Measurements from ENCODE around the gene E2F4. TPM values are rescaled to one million over a fixed set of nuclear protein-coding genes. Genes with fewer than 3 reads are reported as not detected.
A peak's percentile ranks its signal among the peaks of the same experiment; 100 is the strongest.

E2F4 gene
- total and polyA plus RNA-seq, 3 experiments from 2014 or later: 86.0 to 139 (median 137) TPM

GRCh38 chr16:67235816-67236562 lies 44.0 kb downstream of the E2F4 start:
- H3K27me3 Mint-ChIP-seq: peaks cover 0 to 2% of the 10 kb centered on the region in 2 donors
- CTCF ChIA-PET: interaction anchor here (1.1 to 2.8 kb wide), 3 partner anchors 8 to 12 kb away, joined by 3 to 8 read pairs (median 4); partner anchors contain the start of gene TMEM208
- H3K27ac ChIP-seq (ENCODE audit: low read depth, low read length): no peak overlapping the region

GRCh38 chr16:67236563-67237395 lies 44.8 kb downstream of the E2F4 start:
- Mint-ChIP-seq H3K36me3 (peaks cover 0 to 62% (median 7%) of the 10 kb centered on the region in 3 donors), H3K27me3 (peaks cover 0 to 2% of the 10 kb centered on the region in 2 donors), H3K4me1 (peaks cover 7 to 11% (median 8%) of the 10 kb centered on the region in 3 donors), H3K27ac (peak overlapping the region; percentile 69 to 96 (median 92)), H3K9me3 (no peaks in the 10 kb centered on the region), H3K4me3 (peak overlapping the region in 6 of 7 donors; percentile 38 to 71 (median 57))
- Histone ChIP-seq H3K9me3 (ENCODE audit: low read length) (no peaks in the 10 kb centered on the region), H3K27me3 (ENCODE audit: insufficient read depth, low read length, poor library complexity, severe bottlenecking) (no peaks in the 10 kb centered on the region), H3K4me3 (ENCODE audit: low read length) (no peak overlapping the region), H3K36me3 (ENCODE audit: insufficient read depth, low read length) (peaks cover 17% of the 10 kb centered on the region), H3K27ac (ENCODE audit: low read depth, low read length) (no peak overlapping the region), H3K4me1 (ENCODE audit: insufficient read depth, low read length) (no peaks in the 10 kb centered on the region)
- POLR2A ChIA-PET: interaction anchor here (1.8 kb wide), 1 partner anchor 10 kb away, joined by 7 read pairs; the partner anchor contains the start of gene TMEM208
- CTCF ChIA-PET: interaction anchor here (1.2 to 2.8 kb wide), 2 partner anchors 9 to 42 kb away, joined by 4 to 8 read pairs; partner anchors contain the start of gene TMEM208
- peak; percentile 60 to 75 (median 64) for DNase-seq

More at GRCh38 chr16:67235816-67236562, 44.0 kb downstream of the E2F4 start:
- DNase-seq: peak in 4 of 5 donors; percentile 23 to 66 (median 42)
- Histone ChIP-seq H3K9me3 (ENCODE audit: low read length) (no peaks in the 10 kb centered on the region), H3K36me3 (ENCODE audit: insufficient read depth, low read length) (peaks cover 24% of the 10 kb centered on the region), H3K27me3 (ENCODE audit: insufficient read depth, low read length, poor library complexity, severe bottlenecking) (no peaks in the 10 kb centered on the region), H3K4me3 (ENCODE audit: low read length) (no peak overlapping the region), H3K4me1 (ENCODE audit: insufficient read depth, low read length) (no peaks in the 10 kb centered on the region)
- Mint-ChIP-seq H3K9me3 (no peaks in the 10 kb centered on the region), H3K36me3 (peaks cover 0 to 70% (median 7%) of the 10 kb centered on the region in 3 donors), H3K27ac (peak overlapping the region; percentile 69 to 96 (median 92)), H3K4me3 (peak overlapping the region; percentile 38 to 86 (median 61)), H3K4me1 (peaks cover 5 to 7% (median 6%) of the 10 kb centered on the region in 3 donors)
- POLR2A ChIA-PET: no interaction called here

- no peak overlapping the region for H3K27ac ChIP-seq (ENCODE audit: low read depth, low read length)
- H3K27ac Mint-ChIP-seq: peak overlapping the region in 4 of 8 donors; percentile 47 to 78 (median 67)
- peaks cover 16% of the 10 kb centered on the region for H3K36me3 ChIP-seq (ENCODE audit: insufficient read depth, low read length)
- H3K9me3 ChIP-seq (ENCODE audit: low read length): no peaks in the 10 kb centered on the region
- no peak for DNase-seq
- H3K9me3 Mint-ChIP-seq: no peaks in the 10 kb centered on the region
- POLR2A ChIA-PET: interaction anchor here (1.8 kb wide), 1 partner anchor 10 kb away, joined by 7 read pairs; the partner anchor contains the start of gene TMEM208
- peaks cover 0 to 60% (median 7%) of the 10 kb centered on the region in 3 donors for H3K36me3 Mint-ChIP-seq
- CTCF ChIA-PET: interaction anchor here (1.2 to 2.8 kb wide), 2 partner anchors 10 to 41 kb away, joined by 4 to 8 read pairs; partner anchors contain the start of gene TMEM208
- H3K27me3 ChIP-seq (ENCODE audit: insufficient read depth, low read length, poor library complexity, severe bottlenecking): no peaks in the 10 kb centered on the region
- no peak overlapping the region for H3K4me3 Mint-ChIP-seq
- H3K27me3 Mint-ChIP-seq: peaks cover 0 to 2% of the 10 kb centered on the region in 2 donors
- H3K4me3 ChIP-seq (ENCODE audit: low read length): no peak overlapping the region
- H3K4me1 Mint-ChIP-seq: peaks cover 7 to 11% (median 8%) of the 10 kb centered on the region in 3 donors
- H3K4me1 ChIP-seq (ENCODE audit: insufficient read depth, low read length): no peaks in the 10 kb centered on the region
Observed at GRCh38 chr16:67237396-67238277, 45.7 kb downstream of the E2F4 start.

- no peaks in the 10 kb centered on the region for H3K9me3 Mint-ChIP-seq
- DNase-seq: no peak
- H3K27ac Mint-ChIP-seq: peak overlapping the region in 1 of 8 donors; percentile 80
- ChIA-PET CTCF (interaction anchor here (1.2 to 2.8 kb wide), 2 partner anchors 11 to 40 kb away, joined by 4 to 8 read pairs; partner anchors contain the start of gene TMEM208), POLR2A (interaction anchor here (1.8 kb wide), 1 partner anchor 11 kb away, joined by 7 read pairs; the partner anchor contains the start of gene TMEM208)
- Histone ChIP-seq H3K27me3 (ENCODE audit: insufficient read depth, low read length, poor library complexity, severe bottlenecking) (no peaks in the 10 kb centered on the region), H3K4me1 (ENCODE audit: insufficient read depth, low read length) (no peaks in the 10 kb centered on the region), H3K9me3 (ENCODE audit: low read length) (no peaks in the 10 kb centered on the region), H3K36me3 (ENCODE audit: insufficient read depth, low read length) (peaks cover 16% of the 10 kb centered on the region), H3K27ac (ENCODE audit: low read depth, low read length) (no peak overlapping the region), H3K4me3 (ENCODE audit: low read length) (no peak overlapping the region)
- no peak overlapping the region for H3K4me3 Mint-ChIP-seq
- peaks cover 0 to 2% of the 10 kb centered on the region in 2 donors for H3K27me3 Mint-ChIP-seq
- peaks cover 7 to 11% (median 8%) of the 10 kb centered on the region in 3 donors for H3K4me1 Mint-ChIP-seq
- H3K36me3 Mint-ChIP-seq: peaks cover 0 to 59% (median 7%) of the 10 kb centered on the region in 3 donors
Observed at GRCh38 chr16:67238278-67238575, 46.3 kb downstream of the E2F4 start.

GRCh38 chr16:67238806-67239470 lies 47.0 kb downstream of the E2F4 start:
- ChIA-PET POLR2A (no interaction called here), CTCF (interaction anchor here (1.0 to 2.8 kb wide), 2 partner anchors 11 kb away, joined by 3 to 8 read pairs; partner anchors contain the start of gene TMEM208)
- Mint-ChIP-seq H3K27ac (peak overlapping the region in 2 of 8 donors; percentile 35 to 95), H3K4me1 (peaks cover 8 to 17% (median 13%) of the 10 kb centered on the region in 3 donors), H3K36me3 (peaks cover 0 to 54% (median 7%) of the 10 kb centered on the region in 3 donors), H3K4me3 (no peak overlapping the region), H3K9me3 (no peaks in the 10 kb centered on the region), H3K27me3 (peaks cover 0 to 2% of the 10 kb centered on the region in 2 donors)
- peaks cover 6% of the 10 kb centered on the region for H3K4me1 ChIP-seq (ENCODE audit: insufficient read depth, low read length)
- H3K36me3 ChIP-seq (ENCODE audit: insufficient read depth, low read length): peaks cover 16% of the 10 kb centered on the region
- H3K9me3 ChIP-seq (ENCODE audit: low read length): no peaks in the 10 kb centered on the region
- DNase-seq: no peak
- no peak overlapping the region for H3K4me3 ChIP-seq (ENCODE audit: low read length)
- no peak overlapping the region for H3K27ac ChIP-seq (ENCODE audit: low read depth, low read length)
- no peaks in the 10 kb centered on the region for H3K27me3 ChIP-seq (ENCODE audit: insufficient read depth, low read length, poor library complexity, severe bottlenecking)

- CTCF ChIA-PET: no interaction called here
- POLR2A ChIA-PET: no interaction called here
- Histone ChIP-seq H3K36me3 (ENCODE audit: insufficient read depth, low read length) (peaks cover 15% of the 10 kb centered on the region), H3K27ac (ENCODE audit: low read depth, low read length) (peak overlapping the region; percentile 51), H3K4me3 (ENCODE audit: low read length) (no peak overlapping the region), H3K4me1 (ENCODE audit: insufficient read depth, low read length) (peaks cover 22% of the 10 kb centered on the region), H3K27me3 (ENCODE audit: insufficient read depth, low read length, poor library complexity, severe bottlenecking) (no peaks in the 10 kb centered on the region), H3K9me3 (ENCODE audit: low read length) (no peaks in the 10 kb centered on the region)
- H3K27ac Mint-ChIP-seq: peak overlapping the region in 3 of 8 donors; percentile 37 to 76 (median 74)
- no peaks in the 10 kb centered on the region for H3K9me3 Mint-ChIP-seq
- DNase-seq: no peak
- no peak overlapping the region for H3K4me3 Mint-ChIP-seq
- H3K27me3 Mint-ChIP-seq: peaks cover 0 to 2% of the 10 kb centered on the region in 2 donors
- peaks cover 0 to 43% (median 7%) of the 10 kb centered on the region in 3 donors for H3K36me3 Mint-ChIP-seq
- H3K4me1 Mint-ChIP-seq: peaks cover 24 to 33% (median 29%) of the 10 kb centered on the region in 3 donors
Observed at GRCh38 chr16:67240506-67240905, 48.6 kb downstream of the E2F4 start.

Measured in CD8-positive, alpha-beta memory T cell (primary cell).